Hematopoietic multipotent progenitor cell treated with erythropoietin and hydrocortisone succinate and interleukin-3 and kit ligand, for 6 days (in vitro differentiated cells): ENCODE results near the gene ARMC10.
A peak's percentile ranks its signal among the peaks of the same experiment; 100 is the strongest.
"Not testable (repeated sequence)": the region's sequence is repeated elsewhere in the genome, so short reads cannot be mapped to it uniquely, and the experiment has no call there.

Source experiments
- DNase-seq: peaks from one replicate; pipeline ENCODE4 v3.0.0-alpha.2; 2015

ARMC10 gene

GRCh38 chr7:103129702-103130549, 55.0 kb downstream of the ARMC10 start:
- DNase-seq = no peak

GRCh38 chr7:103130901-103131624, 56.1 kb downstream of the ARMC10 start:
- DNase-seq = peak; percentile 60

- no peak for DNase-seq
Observed at GRCh38 chr7:103132995-103133688, 58.2 kb downstream of the ARMC10 start.

- DNase-seq = no peak
Observed at GRCh38 chr7:103134836-103135554, 60.1 kb downstream of the ARMC10 start.

- DNase-seq = no peak
Observed at GRCh38 chr7:103140061-103140460, 65.1 kb downstream of the ARMC10 start.

- DNase-seq = no peak
Observed at GRCh38 chr7:103140685-103141084, 65.7 kb downstream of the ARMC10 start.

GRCh38 chr7:103141753-103142404, 66.9 kb downstream of the ARMC10 start:
- DNase-seq = no peak

GRCh38 chr7:103142494-103142893, 67.6 kb downstream of the ARMC10 start:
- DNase-seq = no peak

- no peak for DNase-seq
Observed at GRCh38 chr7:103143868-103144267, 68.9 kb downstream of the ARMC10 start.

GRCh38 chr7:103144754-103145153, 69.8 kb downstream of the ARMC10 start:
- DNase-seq = not testable (repeated sequence)

- no peak for DNase-seq
Observed at GRCh38 chr7:103148131-103148993, 73.4 kb downstream of the ARMC10 start.
